LNCaP clone FGC (cell line): ENCODE measurements around the gene LDLRAD4.

Source experiments
- DNase-seq: peaks from one replicate; pipeline ENCODE4 v3.0.0-alpha.2; 2011; ENCODE audit warnings: low read depth
- H3K4me3 ChIP-seq: 2 replicates; pipeline ENCODE4 v1.5.1; 2011; ENCODE audit warnings: mild to moderate bottlenecking, low read depth, low read length, control low read depth
- CTCF ChIP-seq: IDR thresholded peaks from 2 replicates; pipeline ENCODE4 v1.5.1; 2012; ENCODE audit warnings: mild to moderate bottlenecking; ENCODE audit not compliant: control insufficient read depth, insufficient read depth; ENCODE audit errors: extremely low read depth

LDLRAD4 gene

GRCh38 chr18:13442451-13442850 is 223.9 kb downstream of the LDLRAD4 start:
- no peak overlapping the region for H3K4me3 ChIP-seq
- no peak for TF ChIP-seq CTCF
- no peak for DNase-seq

- DNase-seq = no peak
- no peak overlapping the region for H3K4me3 ChIP-seq
- no peak for TF ChIP-seq CTCF
Observed at GRCh38 chr18:13443552-13443951, 225.0 kb downstream of the LDLRAD4 start.

GRCh38 chr18:13444430-13445240 is 226.1 kb downstream of the LDLRAD4 start:
- no peak for DNase-seq
- H3K4me3 ChIP-seq = no peak overlapping the region
- no peak for TF ChIP-seq CTCF

GRCh38 chr18:13445241-13445897 is 226.8 kb downstream of the LDLRAD4 start:
- H3K4me3 ChIP-seq = no peak overlapping the region
- no peak for DNase-seq
- no peak for TF ChIP-seq CTCF

GRCh38 chr18:13446024-13446423 is 227.5 kb downstream of the LDLRAD4 start:
- H3K4me3 ChIP-seq = no peak overlapping the region
- DNase-seq = no peak
- no peak for TF ChIP-seq CTCF

GRCh38 chr18:13446610-13447461 is 228.3 kb downstream of the LDLRAD4 start:
- no peak for TF ChIP-seq CTCF
- H3K4me3 ChIP-seq = no peak overlapping the region
- DNase-seq = no peak
